HK-2 (cell line): ENCODE measurements around the gene DYRK1A.

ENCODE experiments used
- DNase-seq: peaks from one replicate; pipeline ENCODE4 v3.0.0-alpha.2; 2018; ENCODE audit not compliant: unreplicated experiment

The DYRK1A gene

DNA sequence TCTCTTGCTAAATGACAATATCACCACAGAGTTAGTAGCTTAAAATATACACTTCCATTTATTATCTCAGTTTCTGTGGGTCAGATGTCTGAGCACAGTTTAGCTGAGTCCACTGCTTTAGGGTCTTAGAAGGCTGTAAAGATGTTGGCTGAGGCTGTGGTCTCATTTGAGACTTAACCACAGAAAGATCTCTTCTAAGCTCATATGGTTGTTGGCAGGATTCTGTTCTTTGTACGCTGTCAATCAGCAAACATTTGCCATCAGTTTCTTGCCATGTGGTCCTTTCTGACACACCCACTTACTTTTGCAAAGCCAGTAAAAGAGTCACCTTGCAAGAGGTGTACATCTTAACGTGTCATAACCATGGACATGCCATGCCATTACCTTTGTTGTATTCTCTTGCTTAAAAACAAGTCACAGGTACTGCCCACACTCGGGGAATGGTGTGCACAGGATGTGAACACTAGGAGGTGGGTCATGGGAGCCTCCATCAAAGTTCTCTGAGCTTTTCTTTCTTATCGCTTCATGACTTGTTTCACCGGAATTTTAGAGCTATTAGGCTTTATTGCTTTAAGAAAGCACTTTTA is 18.7 kb downstream of the DYRK1A start:
- no peak for DNase-seq

- no peak for DNase-seq
Measured at GRCh38 chr21:37386151-37386550, 19.6 kb downstream of the DYRK1A start.

DNA sequence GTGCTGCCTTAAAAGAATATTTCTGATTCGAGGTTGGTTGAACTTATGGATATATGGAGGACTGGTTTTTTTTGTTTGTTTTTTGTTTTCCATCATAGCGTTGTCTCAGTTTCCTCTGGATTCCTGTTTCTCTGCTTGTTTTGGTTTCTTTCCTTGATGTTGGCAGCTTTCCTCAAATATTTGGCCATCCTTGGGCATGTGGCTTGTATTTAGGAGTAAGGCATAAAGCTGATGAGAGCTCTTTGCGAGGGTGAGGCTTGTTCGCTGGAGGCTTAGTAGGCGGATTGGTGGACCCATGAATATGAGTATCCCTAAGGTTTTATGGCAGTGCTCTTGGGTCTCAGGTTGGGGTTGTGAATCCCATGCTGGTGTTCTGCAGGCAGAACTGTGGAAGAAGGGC is 22.9 kb downstream of the DYRK1A start:
- no peak for DNase-seq

DNA sequence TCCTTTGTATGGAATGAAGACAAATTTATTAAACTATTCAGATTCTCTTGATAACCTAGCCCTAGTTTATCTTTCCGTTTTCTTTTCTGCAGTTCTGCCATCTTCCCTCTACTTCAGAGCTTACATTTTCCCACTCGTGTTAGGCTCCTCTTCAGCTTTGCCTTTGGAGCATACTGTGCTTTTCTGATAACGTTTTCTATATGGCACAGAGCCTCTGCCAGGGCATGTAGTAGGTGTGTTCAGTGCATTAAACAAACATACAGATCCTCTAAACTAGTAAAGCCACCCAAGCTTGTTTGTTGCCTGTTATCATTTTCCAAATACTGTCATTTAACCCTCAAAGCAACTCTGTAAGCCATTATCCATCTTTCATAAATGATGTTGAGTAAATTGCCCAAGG is 25.1 kb downstream of the DYRK1A start:
- no peak for DNase-seq

GRCh38 chr21:37392441-37392840 is 25.9 kb downstream of the DYRK1A start:
- no peak for DNase-seq

- DNase-seq = no peak
Measured at GRCh38 chr21:37393030-37393429, 26.5 kb downstream of the DYRK1A start.

DNA sequence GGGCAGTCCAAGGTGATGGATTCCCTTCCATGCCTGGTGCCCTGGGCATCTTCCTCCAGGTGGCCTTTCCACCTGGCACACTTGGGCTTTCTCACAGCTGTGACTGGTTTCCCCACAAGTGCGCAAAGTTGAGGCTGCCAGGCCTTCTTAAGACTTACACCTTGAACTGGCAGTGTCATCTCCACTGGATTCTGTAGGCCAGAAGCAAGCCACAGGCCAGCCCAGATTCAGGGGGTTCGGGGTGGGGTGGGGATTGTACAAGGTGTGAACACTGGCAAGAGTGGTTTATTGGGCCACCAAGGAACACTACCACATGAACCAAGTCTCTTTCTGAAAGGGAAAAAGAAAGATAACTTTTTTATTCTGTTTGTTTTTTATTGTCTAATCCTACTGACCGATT is 27.2 kb downstream of the DYRK1A start:
- DNase-seq = no peak

DNA sequence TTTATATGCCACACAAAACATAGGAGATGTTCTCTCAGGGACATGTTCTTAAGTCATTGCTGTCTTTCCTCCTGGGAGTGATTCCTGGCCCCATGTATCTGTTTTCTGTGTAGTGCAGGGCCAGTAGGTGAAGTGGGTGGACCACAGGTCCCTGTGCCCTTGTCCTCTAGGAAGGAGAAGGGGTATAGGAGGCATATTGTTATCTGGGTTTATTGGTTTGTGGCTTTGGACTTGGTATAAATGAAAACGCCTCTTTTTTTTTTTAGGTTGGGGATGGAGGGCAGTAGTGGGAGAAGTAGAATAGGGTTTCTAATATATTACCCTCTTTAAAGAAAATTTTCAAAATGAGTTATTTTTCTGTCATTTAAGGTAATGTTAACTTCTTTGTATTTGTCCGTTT is 29.4 kb downstream of the DYRK1A start:
- DNase-seq = no peak

DNA sequence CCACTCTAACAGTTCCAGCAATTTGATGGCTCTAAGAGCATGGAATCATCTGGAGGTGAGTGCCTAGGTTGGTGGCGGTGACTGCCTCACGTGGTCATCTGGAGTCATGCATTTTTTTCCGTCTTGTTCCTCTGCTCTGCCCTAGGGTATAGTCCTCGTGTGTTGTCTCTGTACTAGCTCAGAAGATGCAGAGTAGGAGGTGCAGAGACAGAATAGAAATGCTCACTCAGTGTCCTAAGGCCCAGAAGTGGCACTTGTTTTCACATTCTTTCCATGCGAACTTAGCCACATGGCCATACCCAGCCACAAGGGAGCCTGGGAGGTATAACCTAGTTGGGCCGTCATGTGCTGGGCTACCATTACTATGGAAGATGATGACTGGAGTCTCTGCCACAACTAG is 30.3 kb downstream of the DYRK1A start:
- DNase-seq = no peak

GRCh38 chr21:37398697-37399096 is 32.1 kb downstream of the DYRK1A start:
- DNase-seq = no peak

- DNase-seq = no peak
Measured at GRCh38 chr21:37402251-37402867, 35.8 kb downstream of the DYRK1A start.

- DNase-seq = no peak
Measured at GRCh38 chr21:37405629-37406028, 39.1 kb downstream of the DYRK1A start.

- no peak for DNase-seq
Measured at GRCh38 chr21:37407719-37408420, 41.3 kb downstream of the DYRK1A start.

DNA sequence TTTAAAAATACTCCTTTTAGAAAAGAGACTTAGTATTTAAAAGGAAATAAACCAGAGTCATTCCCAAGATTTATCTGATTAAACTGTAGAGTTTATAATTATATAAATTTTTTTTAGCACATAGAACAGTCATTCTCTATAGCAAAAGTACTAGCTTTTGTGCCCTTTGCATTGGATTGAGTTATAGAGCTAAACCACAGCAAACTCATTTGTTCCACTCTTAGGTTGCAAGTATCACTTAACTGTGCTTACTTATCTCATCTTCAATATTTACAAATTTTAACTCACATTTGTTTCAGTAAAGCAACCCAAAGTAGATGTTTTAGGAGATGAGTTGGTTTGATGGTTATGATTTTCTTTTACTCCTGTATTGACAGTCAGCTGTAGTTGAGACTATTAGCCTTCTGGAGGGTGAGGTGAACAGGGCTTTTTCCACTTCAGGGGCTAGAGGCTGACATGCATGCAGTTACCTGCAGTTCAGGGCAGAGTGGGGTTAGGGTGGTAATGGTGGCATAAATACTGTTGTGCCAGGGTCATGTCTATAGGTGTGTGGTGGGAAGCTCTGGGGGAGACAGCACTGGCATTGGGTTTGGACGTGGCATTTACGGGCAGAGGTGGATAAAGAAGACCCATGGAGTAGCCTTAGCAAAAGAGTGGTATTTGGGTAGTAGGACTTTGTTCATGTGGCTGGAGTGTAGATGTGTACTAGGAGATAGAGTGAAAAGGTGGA is 42.1 kb downstream of the DYRK1A start:
- DNase-seq = no peak

- DNase-seq = no peak
Measured at GRCh38 chr21:37410639-37411038, 44.1 kb downstream of the DYRK1A start.

GRCh38 chr21:37412603-37413360 is 46.2 kb downstream of the DYRK1A start:
- no peak for DNase-seq

GRCh38 chr21:37413553-37414291 is 47.1 kb downstream of the DYRK1A start:
- no peak for DNase-seq

- DNase-seq = no peak
Measured at GRCh38 chr21:37414292-37415253, 48.0 kb downstream of the DYRK1A start.

DNA sequence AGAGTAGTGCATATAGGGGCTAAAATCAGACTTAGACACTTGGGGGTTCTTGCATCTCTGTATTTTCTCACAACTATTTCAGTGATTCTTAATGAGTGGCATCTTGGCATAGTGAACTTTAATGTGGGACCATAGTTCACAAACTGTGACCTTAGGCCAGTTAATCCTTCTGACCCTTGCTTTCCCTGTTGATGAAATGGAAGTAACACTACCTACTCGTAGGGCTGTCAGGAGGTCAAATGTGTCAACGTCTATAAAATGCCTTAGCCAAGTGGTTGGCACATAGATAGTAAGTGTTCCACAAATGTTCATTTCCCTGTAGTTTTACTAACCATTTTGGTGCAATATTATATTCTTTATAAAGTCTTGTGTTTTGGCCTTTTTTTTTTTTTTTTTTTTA is 49.4 kb downstream of the DYRK1A start:
- no peak for DNase-seq

DNA sequence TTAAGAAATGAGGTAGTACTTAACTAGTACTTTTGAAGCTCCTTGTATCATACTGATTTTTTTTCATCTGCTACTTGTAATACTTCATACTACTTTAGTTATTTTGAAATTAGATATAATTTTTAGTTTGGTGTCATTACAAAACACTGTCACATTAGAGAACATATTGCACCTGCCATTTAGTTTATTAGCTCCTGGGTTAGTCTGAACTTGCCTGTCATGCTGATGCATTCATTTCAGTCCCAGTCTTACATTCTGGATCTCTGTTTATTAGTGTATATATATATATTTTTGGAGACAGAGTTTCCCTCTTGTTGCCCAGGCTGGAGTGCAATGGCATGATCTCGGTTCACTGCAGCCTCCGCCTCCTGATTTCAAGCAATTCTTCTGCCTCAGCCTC is 50.3 kb downstream of the DYRK1A start:
- DNase-seq = no peak
